ENCODE results near the gene SPATA3. TPM values are rescaled to one million over a fixed set of nuclear protein-coding genes. Genes with fewer than 3 reads are reported as not detected.

SPATA3 gene
- total and polyA plus RNA-seq, 2 of the 8 experiments (the other 6 are each of a cell fraction or from before 2014, with no cell fraction given) = not detected

DNA sequence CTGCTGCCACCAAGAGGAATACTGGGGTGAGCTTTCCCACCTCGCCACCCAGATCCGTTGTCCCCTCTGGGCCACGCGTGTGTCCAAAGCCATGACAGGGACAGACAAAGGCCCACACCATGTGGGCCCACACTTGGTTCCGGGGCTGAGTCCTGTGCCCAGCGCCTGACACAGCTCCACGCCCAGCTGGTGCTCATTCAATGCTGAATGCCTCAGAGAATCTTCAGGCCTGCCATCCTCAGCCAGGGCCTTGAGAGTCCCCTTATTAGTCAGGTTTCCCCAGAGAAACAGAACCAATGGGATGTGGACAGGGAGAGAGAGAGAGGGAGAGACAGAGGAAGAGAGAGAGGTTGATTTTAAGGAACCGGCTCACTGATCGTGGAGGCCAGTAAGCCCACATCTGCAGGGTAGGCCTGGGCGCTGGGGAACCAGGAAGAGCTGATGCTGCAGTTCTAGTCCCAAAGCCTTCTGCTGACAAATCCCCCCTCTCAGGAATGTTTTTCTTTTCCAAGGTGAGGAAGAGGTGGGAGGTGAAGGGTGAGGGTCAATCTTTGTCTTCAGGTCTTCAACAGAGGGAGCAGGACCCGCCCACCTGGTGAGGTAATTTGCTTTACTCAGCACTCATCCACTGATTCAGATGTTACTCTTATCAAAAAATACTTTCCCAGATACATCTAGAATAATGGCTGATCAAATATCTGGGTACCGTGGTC is 10.2 kb upstream of the SPATA3 start:
- no peak overlapping the region for H3K27ac ChIP-seq (ENCODE audit: low read depth, low read length)
- no peak overlapping the region for H2AFZ ChIP-seq (ENCODE audit: low read length)
- H3K79me1 ChIP-seq (ENCODE audit: low read depth, low read length) = no peaks in the 10 kb centered on the region
- peak overlapping the region; percentile 14 for H4K91ac ChIP-seq (replicated peaks; ENCODE audit: insufficient read length, low read length)
- H2BK5ac ChIP-seq (ENCODE audit: low read depth, low read length) = peak overlapping the region; percentile 75; the same call in 1 of the 2 replicates
- ChIA-PET POLR2A (ENCODE audit: partially characterized antibody) (interaction anchor here (0.6 to 3.3 kb wide), 11 partner anchors 10 to 158 kb away, joined by 3 to 13 read pairs (median 3); partner anchors contain the start of genes GPR55 and SPATA3), CTCF (ENCODE audit: partially characterized antibody) (interaction anchor here (1.0 to 11.0 kb wide), 23 partner anchors 10 to 161 kb away, joined by 3 to 136 read pairs (median 7); partner anchors contain the start of genes GPR55 and SPATA3)
- H2BK15ac ChIP-seq (ENCODE audit: low read length) = peak overlapping the region; percentile 81; the same call in 1 of the 2 replicates
- no peak overlapping the region for H3K4me3 ChIP-seq (ENCODE audit: extremely low read depth in 1 of 4, insufficient read depth in 2 of 4, low read depth in 3 of 4, low read length in 4 of 4)
- H3K4me1 ChIP-seq (replicated peaks in 1 of 4; ENCODE audit: control insufficient read depth in 3 of 4, insufficient read depth in 4 of 4, low read length in 3 of 4) = peaks cover 0 to 11% (median 5%) of the 10 kb centered on the region in 4 experiments; a peak in 6 of 7 replicates
- H4K8ac ChIP-seq (ENCODE audit: extremely low read depth, insufficient read depth, low read length) = no peak overlapping the region
- H4K20me1 ChIP-seq (replicated peaks in 1 of 2; ENCODE audit: control insufficient read depth in 1 of 2, insufficient read depth in 2 of 2, low read length in 2 of 2) = no peaks in the 10 kb centered on the region
- peaks cover 0 to 4% (median 2%) of the 10 kb centered on the region in 4 experiments; a peak in 3 of 7 replicates for H3K27me3 ChIP-seq (replicated peaks in 1 of 4; ENCODE audit: control insufficient read depth in 3 of 4, extremely low read depth in 1 of 4, insufficient read depth in 3 of 4, low read length in 3 of 4)
- no peak overlapping the region for H2BK120ac ChIP-seq (replicated peaks; ENCODE audit: low read depth, low read length)
- H3K9ac ChIP-seq (replicated peaks in 1 of 4; ENCODE audit: extremely low read depth in 1 of 4, low read depth in 3 of 4, low read length in 3 of 4) = no peak overlapping the region
- no peak overlapping the region for H3K23ac ChIP-seq (ENCODE audit: insufficient read length)
- 79% methylated on average over 7 of the region's 12 CpGs; no CpG with 5 or more reads in 1 of the 2 experiments for WGBS, 2 experiments (ENCODE audit: extremely low coverage in 1 of 2, insufficient coverage in 1 of 2, insufficient read length in 1 of 2, insufficient replicate concordance in 2 of 2, low coverage in 1 of 2, low lambda C conversion rate in 2 of 2, missing lambda C conversion rate in 1 of 2)
- H3K36me3 ChIP-seq (ENCODE audit: control insufficient read depth in 2 of 4, insufficient read depth in 4 of 4, low read length in 3 of 4) = no peaks in the 10 kb centered on the region
- no peak overlapping the region for H3K56ac ChIP-seq (replicated peaks; ENCODE audit: insufficient read length, low read depth, low read length)
- H2AK5ac ChIP-seq (ENCODE audit: low read depth, low read length) = peak overlapping the region; percentile 88; the same call in 1 of the 2 replicates
- TF ChIP-seq POLR2A (IDR thresholded peaks at IDR 0.05; ENCODE audit: control extremely low read depth in 1 of 2, low read depth in 2 of 2, low read length in 2 of 2) (no peak), EZH2 (IDR thresholded peaks at IDR 0.05; ENCODE audit: low read depth, low read length, severe bottlenecking) (no peak)
- H2BK12ac ChIP-seq (ENCODE audit: low read depth, low read length) = peak overlapping the region; percentile 85
- no peak overlapping the region; a peak in 1 of 4 replicates for H3K4me2 ChIP-seq (ENCODE audit: insufficient read depth in 1 of 2, low read depth in 2 of 2, low read length in 2 of 2)
- H3K14ac ChIP-seq (ENCODE audit: insufficient read length) = no peak overlapping the region
- 0 out of 2 replicates have a peak overlapping the region, but pooled peaks have one; percentile 86 for H2BK20ac ChIP-seq (ENCODE audit: low read length)
- DNase-seq (ENCODE audit: low read depth in 1 of 2, low spot score in 2 of 2) = no peak
- FAIRE-seq = no peak
- H4K5ac ChIP-seq (ENCODE audit: insufficient read length, low read depth, low read length) = no peak overlapping the region
- H3K23me2 ChIP-seq (ENCODE audit: low read depth, low read length) = no peaks in the 10 kb centered on the region; the same call in 1 of the 2 replicates
- H3K4ac ChIP-seq (replicated peaks; ENCODE audit: insufficient read length, low read depth, low read length) = no peak overlapping the region
- H3K79me2 ChIP-seq (ENCODE audit: control insufficient read depth in 1 of 2, insufficient read depth in 2 of 2, low read length in 2 of 2) = no peaks in the 10 kb centered on the region
- no peaks in the 10 kb centered on the region for H3K9me3 ChIP-seq (ENCODE audit: insufficient read depth in 2 of 2, low read depth in 1 of 2, low read length in 1 of 2)
- H3K18ac ChIP-seq (ENCODE audit: extremely low read depth, low read length) = peak overlapping the region; percentile 15
